GM23248 (cell line): ENCODE data around the gene LIN37. TPM values are rescaled to one million over a fixed set of nuclear protein-coding genes. Genes with fewer than 3 reads are reported as not detected.

ENCODE experiments used
- DNase-seq: peaks from one replicate; pipeline ENCODE4 v3.0.0-alpha.2; 2015
- H2AFZ ChIP-seq: fragments of 200-600 bp; sonication (generic); 2 replicates; pipeline ENCODE4 v1.6.1; 2016; ENCODE audit warnings: antibody characterized with exemption
- H3F3A ChIP-seq: fragments of 200-600 bp; sonication (generic); 2 replicates; pipeline ENCODE4 v1.6.1; 2016; ENCODE audit warnings: mild to moderate bottlenecking, antibody characterized with exemption, mixed run types; ENCODE audit not compliant: insufficient read depth
- H3K27ac ChIP-seq: fragments of 200-600 bp; sonication (generic); 2 replicates; pipeline ENCODE4 v1.5.1; 2016; ENCODE audit warnings: mild to moderate bottlenecking
- H3K27me3 ChIP-seq: fragments of 200-600 bp; sonication (generic); replicated peaks from 2 replicates; pipeline ENCODE4 v1.6.1; 2016; ENCODE audit warnings: mild to moderate bottlenecking; ENCODE audit not compliant: insufficient read depth
- H3K36me3 ChIP-seq: fragments of 200-600 bp; sonication (generic); 2 replicates; pipeline ENCODE4 v1.6.1; 2016; ENCODE audit warnings: low read depth, mild to moderate bottlenecking
- H3K4me1 ChIP-seq: fragments of 200-600 bp; sonication (generic); 2 replicates; pipeline ENCODE4 v1.6.1; 2016; ENCODE audit warnings: mild to moderate bottlenecking; ENCODE audit not compliant: insufficient read depth
- H3K4me2 ChIP-seq: fragments of 200-600 bp; sonication (generic); one replicate; pipeline ENCODE4 v1.6.1; 2016; ENCODE audit warnings: mild to moderate bottlenecking; ENCODE audit not compliant: unreplicated experiment
- H3K4me3 ChIP-seq: fragments of 200-600 bp; sonication (generic); 2 replicates; pipeline ENCODE4 v1.5.1; 2016; ENCODE audit warnings: mild to moderate bottlenecking
- H3K79me2 ChIP-seq: fragments of 200-600 bp; sonication (generic); 2 replicates; pipeline ENCODE4 v1.6.1; 2016; ENCODE audit warnings: mild to moderate bottlenecking; ENCODE audit not compliant: insufficient read depth
- H3K9ac ChIP-seq: fragments of 200-600 bp; sonication (generic); 2 replicates; pipeline ENCODE4 v1.6.1; 2016; ENCODE audit warnings: mild to moderate bottlenecking
- H3K9me2 ChIP-seq: fragments of 200-600 bp; sonication (generic); 2 replicates; pipeline ENCODE4 v1.6.1; 2016; ENCODE audit warnings: mixed run types, mild to moderate bottlenecking, moderate library complexity; ENCODE audit not compliant: insufficient read depth
- H3K9me3 ChIP-seq: fragments of 200-600 bp; sonication (generic); one replicate; pipeline ENCODE4 v1.6.1; 2017; ENCODE audit warnings: low read depth
- H4K20me1 ChIP-seq: fragments of 200-600 bp; sonication (generic); 2 replicates; pipeline ENCODE4 v1.6.0; 2016; ENCODE audit not compliant: insufficient read depth
- EZH2 ChIP-seq: fragments of 200-600 bp; sonication (generic); IDR thresholded peaks from 2 replicates; pipeline ENCODE4 v1.6.1; 2018; ENCODE audit warnings: antibody characterized with exemption, mild to moderate bottlenecking; ENCODE audit not compliant: insufficient read depth, poor library complexity, severe bottlenecking
- EZH2phosphoT487 ChIP-seq: fragments of 200-600 bp; sonication (generic); IDR thresholded peaks from 2 replicates; pipeline ENCODE4 v1.6.1; 2018; ENCODE audit warnings: antibody characterized with exemption, moderate library complexity, mild to moderate bottlenecking, low read depth; ENCODE audit not compliant: insufficient read depth
- WGBS, 2 experiments: methylation state at CpG; one replicate each; pipeline ENCODE4 v1.1.6; 2015 to 2017; ENCODE audit warnings: low lambda C conversion rate in 2 of 2, low coverage in 1 of 2; ENCODE audit errors: missing lambda C conversion rate in 2 of 2; 5-methylcytosine and 5-hydroxymethylcytosine counted together
- in situ Hi-C: fragments of 300-500 bp; cut with MboI; formaldehyde crosslinking; loops from 2 replicates; pipeline ENCODE4 v1.15.0; 2020
- polyA plus RNA-seq: library from polyadenylated mRNA; unstranded; fragments of >200 nt; fragmentation: Nextera tagmentation; extraction: Ambion mirVana; gene quantifications from 2 replicates; pipeline ENCODE4 v1.2.1, GENCODE V29; 2016
- total RNA-seq: library from RNA; depleted of rRNA; stranded (reverse); fragments of >200 nt; shearing (Covaris generic); gene quantifications from 2 replicates; pipeline ENCODE4 v1.2.3, GENCODE V29; 2014

The LIN37 gene
- total and polyA plus RNA-seq, 2 experiments from 2014 or later: 9.7 to 12.3 TPM

DNA sequence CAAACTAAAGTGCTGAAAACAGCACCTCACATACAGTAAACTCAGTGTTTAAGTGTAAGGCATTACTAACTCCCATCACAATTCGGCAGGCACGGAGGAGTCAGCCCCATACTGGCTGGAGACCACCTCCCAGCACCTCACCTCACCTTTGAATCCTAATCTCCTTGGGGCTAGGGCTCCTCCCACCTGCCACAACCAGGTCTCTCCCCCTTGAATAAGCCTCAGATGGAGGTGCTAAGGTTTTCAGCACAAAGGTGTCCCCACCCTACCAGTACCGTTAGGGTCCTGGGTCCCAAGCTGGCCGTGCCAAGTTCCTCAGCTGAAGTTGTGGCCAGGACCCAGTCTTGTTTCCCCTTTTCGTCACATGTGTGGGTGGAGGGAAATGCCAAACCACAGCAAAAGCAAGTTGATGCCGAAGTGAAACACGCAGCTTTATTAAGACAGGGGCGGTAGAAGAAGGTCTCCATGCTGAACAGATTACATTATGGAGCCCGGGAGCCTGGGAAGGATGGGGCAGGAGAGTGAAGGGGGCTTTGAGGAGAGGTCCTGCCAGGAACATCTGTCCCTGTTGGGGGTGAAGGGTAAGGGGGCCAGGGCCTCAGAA, 6.2 kb upstream of the LIN37 start, which contains the start of gene IGFLR1:
IGFLR1 (minus strand) TSS at position 332 of the 604 bp plus-strand sequence. CDS start 1,272 bp downstream, outside the sequence.
- Histone ChIP-seq H3K9me2 (no peaks in the 10 kb centered on the region), H3K27ac (no peak within 1 kb of the TSS), H3K9me3 (no peaks in the 10 kb centered on the region), H3K4me3 (no peak within 1 kb of the TSS), H2AFZ (no peak within 1 kb of the TSS), H3K36me3 (no peaks in the 10 kb centered on the region), H3K27me3 (no peaks in the 10 kb centered on the region), H4K20me1 (no peaks in the 10 kb centered on the region), H3K79me2 (peaks cover 25% of the 10 kb centered on the region), H3K4me2 (no peak within 1 kb of the TSS), H3F3A (peaks cover 21% of the 10 kb centered on the region; the same call in 1 of the 2 replicates), H3K4me1 (0 out of 2 replicates have a peak, but pooled peaks cover 9% of the 10 kb centered on the region), H3K9ac (no peak within 1 kb of the TSS)
- TF ChIP-seq EZH2phosphoT487 (no peak), EZH2 (no peak)
- in situ Hi-C loops: no loop called here
- no peak for DNase-seq
- 89% methylated on average over 9 of the region's 9 CpGs for WGBS, 2 experiments

DNA sequence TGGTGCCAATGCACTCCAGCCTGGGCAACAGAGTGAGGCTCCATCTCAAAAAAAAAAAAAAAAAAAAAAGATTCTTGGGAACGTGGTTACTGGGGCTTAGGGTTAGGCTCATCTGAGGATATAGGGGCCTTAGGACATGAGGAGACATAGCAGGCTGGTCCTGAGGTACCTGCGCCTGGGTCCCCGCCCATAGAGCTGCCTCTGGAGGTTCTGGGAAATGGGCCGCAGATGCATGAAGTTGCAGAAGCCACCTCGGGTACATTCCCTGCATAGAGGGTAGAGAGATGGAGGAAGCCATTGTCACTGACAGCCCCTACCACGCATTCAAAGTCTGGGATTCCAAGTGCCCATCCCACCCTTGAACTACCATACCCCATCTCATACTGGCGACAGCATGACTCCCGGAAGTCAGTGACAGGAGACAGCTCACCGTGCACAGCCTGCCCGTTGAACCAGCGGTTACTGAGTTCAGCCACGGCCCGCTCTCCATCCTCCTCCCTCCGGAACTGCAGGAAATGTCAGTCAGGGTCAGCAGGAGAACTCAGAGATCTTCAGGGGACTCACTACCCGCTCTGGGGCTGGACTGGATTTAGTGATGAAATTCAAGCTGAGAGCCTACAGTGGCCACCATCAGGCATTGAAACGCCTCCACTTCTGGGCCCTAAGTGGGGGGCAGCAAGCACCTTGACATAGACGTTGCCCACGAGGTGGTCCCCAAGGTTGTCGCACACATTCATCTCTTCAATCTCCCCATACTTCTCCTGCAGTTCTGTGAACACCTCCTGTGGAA, 4.5 kb upstream of the LIN37 start:
- Histone ChIP-seq H4K20me1 (no peaks in the 10 kb centered on the region), H3K9ac (no peak overlapping the region), H3K4me3 (peak overlapping the region; percentile 98)

GRCh38 chr19:35744430-35745327, 3.7 kb upstream of the LIN37 start:
- H3K36me3 ChIP-seq: no peaks in the 10 kb centered on the region
- peaks cover 46% of the 10 kb centered on the region for H3K79me2 ChIP-seq
- TF ChIP-seq EZH2phosphoT487 (no peak), EZH2 (no peak)
- peak overlapping the region; percentile 100 for H3K9ac ChIP-seq
- peak overlapping the region; percentile 100 for H3K27ac ChIP-seq
- H3K4me1 ChIP-seq: peaks cover 19% of the 10 kb centered on the region; the same call in 1 of the 2 replicates
- H3K27me3 ChIP-seq: no peaks in the 10 kb centered on the region
- peaks cover 2% of the 10 kb centered on the region; the same call in 1 of the 2 replicates for H3F3A ChIP-seq
- peak overlapping the region; percentile 92 for H3K4me2 ChIP-seq
- no peaks in the 10 kb centered on the region for H3K9me3 ChIP-seq
- WGBS, 2 experiments: 6% methylated on average over 41 of the region's 41 CpGs
- peak overlapping the region; percentile 98 for H3K4me3 ChIP-seq
- peak overlapping the region; percentile 92 for H2AFZ ChIP-seq
- DNase-seq: peak; percentile 99
- H4K20me1 ChIP-seq: no peaks in the 10 kb centered on the region
- H3K9me2 ChIP-seq: no peaks in the 10 kb centered on the region
- in situ Hi-C loops: no loop called here

More for the DNA sequence above, 4.5 kb upstream of the LIN37 start:
- peaks cover 11% of the 10 kb centered on the region; the same call in 1 of the 2 replicates for H3F3A ChIP-seq
- H3K27me3 ChIP-seq: no peaks in the 10 kb centered on the region
- no peak overlapping the region for H3K4me2 ChIP-seq
- H3K9me3 ChIP-seq: no peaks in the 10 kb centered on the region
- in situ Hi-C loops: no loop called here
- peaks cover 13% of the 10 kb centered on the region; the same call in 1 of the 2 replicates for H3K4me1 ChIP-seq
- H3K9me2 ChIP-seq: no peaks in the 10 kb centered on the region
- H3K36me3 ChIP-seq: no peaks in the 10 kb centered on the region
- no peak overlapping the region for H3K27ac ChIP-seq
- no peak overlapping the region; the same call in 1 of the 2 replicates for H2AFZ ChIP-seq
- 76 to 81% methylated on average over 19 of the region's 19 CpGs for WGBS, 2 experiments
- no peak for TF ChIP-seq EZH2
- TF ChIP-seq EZH2phosphoT487: no peak
- peaks cover 37% of the 10 kb centered on the region for H3K79me2 ChIP-seq
- no peak for DNase-seq
